Coronary artery (tissue), 2 donors: ENCODE measurements around the gene VAT1L.

Source experiments
- DNase-seq: peaks from one replicate; pipeline ENCODE4 v3.0.0-alpha.2; 2017; ENCODE audit warnings: low spot score
- H3K27ac ChIP-seq, 2 donors: fragments of 200-600 bp; sonication (generic); one replicate each; pipeline ENCODE4 v1.5.1; 2016 to 2019
- H3K4me3 ChIP-seq: fragments of 200-600 bp; sonication (generic); 2 replicates; pipeline ENCODE4 v1.5.1; 2016; ENCODE audit warnings: mild to moderate bottlenecking, moderate library complexity
- CTCF ChIP-seq: fragments of 200-600 bp; sonication (generic); IDR thresholded peaks from one replicate; pipeline ENCODE4 v1.5.1; 2019; ENCODE audit warnings: antibody characterized with exemption

VAT1L gene

GRCh38 chr16:77827032-77827431 lies 38.7 kb downstream of the VAT1L start:
- Histone ChIP-seq H3K27ac (no peak overlapping the region), H3K4me3 (no peak overlapping the region)
- no peak for DNase-seq
- no peak for TF ChIP-seq CTCF

GRCh38 chr16:77833921-77834634 lies 45.7 kb downstream of the VAT1L start:
- no peak for DNase-seq
- Histone ChIP-seq H3K4me3 (no peak overlapping the region), H3K27ac (no peak overlapping the region)
- TF ChIP-seq CTCF = no peak

DNA sequence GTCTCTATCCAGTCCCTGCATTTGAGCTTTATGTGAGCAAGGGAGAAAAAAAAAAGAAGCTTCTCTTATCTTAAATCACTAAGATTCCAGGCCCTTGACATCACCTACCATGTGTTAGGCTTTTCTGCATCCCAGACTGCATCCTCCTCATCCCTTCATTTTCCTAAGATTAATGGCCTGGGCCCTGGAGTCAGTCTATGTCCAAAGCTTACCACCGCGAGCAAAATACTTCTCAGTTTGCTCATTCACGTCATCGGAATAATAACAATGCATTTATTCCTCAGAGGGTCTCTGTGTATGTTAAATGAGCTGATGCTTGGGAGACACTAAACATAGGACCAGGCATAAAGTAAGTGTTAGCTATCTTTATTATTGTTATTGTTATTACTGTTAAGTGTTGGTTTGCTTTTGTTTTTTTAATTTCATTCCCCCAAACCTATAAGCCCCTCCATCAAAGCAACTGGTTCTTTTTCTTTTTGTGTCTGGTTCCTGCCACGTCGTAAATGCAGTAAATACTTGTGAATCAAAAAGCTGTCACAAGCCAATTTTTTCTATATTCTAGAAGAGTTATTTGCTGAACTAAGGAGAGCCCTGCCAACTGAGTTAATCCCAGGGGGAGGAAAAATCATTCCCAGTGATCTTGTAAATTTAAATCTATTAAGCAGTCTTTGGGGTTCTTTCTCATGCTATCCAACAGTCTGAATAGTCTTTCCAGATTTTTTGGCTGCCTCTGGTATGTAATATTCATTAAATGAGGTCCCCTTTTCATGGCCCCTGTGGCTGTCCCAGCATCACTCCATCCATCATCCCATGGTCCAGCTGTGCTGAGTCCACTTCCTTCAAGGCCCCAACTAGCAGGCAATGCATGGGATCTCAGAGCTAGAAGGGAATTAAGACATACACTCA lies 46.5 kb downstream of the VAT1L start:
- no peak overlapping the region for H3K4me3 ChIP-seq
- TF ChIP-seq CTCF = no peak
- H3K27ac ChIP-seq = no peak overlapping the region
- no peak for DNase-seq

DNA sequence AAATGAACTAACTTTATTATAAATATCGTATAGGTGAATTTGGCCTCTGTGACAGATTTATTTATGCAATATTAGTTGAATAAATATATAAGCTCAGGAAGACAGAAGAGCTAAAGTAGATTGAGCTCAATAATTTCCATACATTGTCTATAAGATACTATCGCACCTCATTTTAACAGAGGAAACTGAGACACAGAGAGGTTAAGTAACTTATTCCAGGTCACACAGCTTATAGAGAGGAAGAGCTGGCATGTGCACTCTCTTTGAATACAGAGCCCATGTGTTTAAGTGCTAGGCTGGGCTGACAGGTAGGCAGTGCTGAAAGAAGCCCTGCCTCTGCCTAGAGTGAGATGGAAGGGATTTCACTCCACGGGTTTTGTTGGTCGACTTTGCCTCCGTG lies 48.4 kb downstream of the VAT1L start:
- DNase-seq = no peak
- H3K27ac ChIP-seq = no peak overlapping the region
- TF ChIP-seq CTCF = no peak
- H3K4me3 ChIP-seq = no peak overlapping the region

- Histone ChIP-seq H3K27ac (no peak overlapping the region), H3K4me3 (no peak overlapping the region)
- TF ChIP-seq CTCF = no peak
- no peak for DNase-seq
Measured at GRCh38 chr16:77838597-77839255, 50.4 kb downstream of the VAT1L start.

DNA sequence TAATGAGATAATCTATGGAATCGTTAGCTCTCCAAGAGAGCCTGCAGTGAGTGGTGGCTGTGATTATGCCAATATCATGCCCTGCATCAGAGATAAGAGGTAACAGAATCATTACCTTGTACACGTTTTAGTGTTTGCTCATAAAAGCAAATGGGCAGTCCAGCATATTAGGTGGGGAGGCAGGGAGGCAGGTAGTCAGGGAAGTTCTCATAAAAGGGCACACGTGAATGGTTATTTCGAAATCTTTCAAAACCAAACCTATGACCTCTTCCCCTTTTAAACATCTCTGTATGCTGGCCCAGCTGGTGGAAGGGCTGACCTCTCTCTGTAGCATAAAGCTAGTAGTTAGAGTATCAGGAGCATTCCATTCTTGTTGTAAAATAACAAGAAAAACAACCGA lies 51.7 kb downstream of the VAT1L start:
- Histone ChIP-seq H3K27ac (no peak overlapping the region), H3K4me3 (no peak overlapping the region)
- no peak for TF ChIP-seq CTCF
- no peak for DNase-seq
